K562 (cell line): ENCODE results near the gene C10orf95.
A peak's percentile ranks its signal among the peaks of the same experiment; 100 is the strongest.

Experiments
- FOXP1 ChIP-seq: sonication (generic); formaldehyde crosslinking; IDR thresholded peaks from 2 replicates; pipeline ENCODE4 v1.8.0; 2022; ENCODE audit warnings: mild to moderate bottlenecking, missing genetic modification reagents
- MTA3 ChIP-seq: fragments of 450-650 bp; formaldehyde crosslinking; IDR thresholded peaks from 2 replicates; pipeline ENCODE4 v1.6.1; 2017; ENCODE audit warnings: mild to moderate bottlenecking, borderline replicate concordance
- SMC3 ChIP-seq: conservative IDR thresholded peaks from 2 replicates; pipeline ENCODE4 v1.6.1; 2011; ENCODE audit warnings: low read depth, low read length, improper control_type of control experiment; ENCODE audit not compliant: insufficient read depth
- ZBTB7A ChIP-seq: IDR thresholded peaks from 2 replicates; pipeline ENCODE4 v1.6.1; 2011; ENCODE audit warnings: low read depth, mild to moderate bottlenecking, low read length, moderate library complexity, borderline replicate concordance; ENCODE audit not compliant: control insufficient read depth
- ZNF780A ChIP-seq: fragments of 250-450 bp; sonication (Bioruptor Pico); IDR thresholded peaks from 2 replicates; pipeline ENCODE4 v1.5.0; 2021; ENCODE audit warnings: mild to moderate bottlenecking
- TF ChIP-seq, protein P1 (sequence below), 3 experiments: fragments of 200-800 bp in 1 of 3; fragments of 250-450 bp in 1 of 3; fragments of 450-650 bp in 1 of 3; sonication (Bioruptor Pico) in 1 of 3; sonication (Bioruptor generic) in 1 of 3; formaldehyde crosslinking in 1 of 3; IDR thresholded peaks; 2 replicates each; pipeline versions ENCODE4 v1.6.1 to v1.8.0; 2016 to 2022; ENCODE audit warnings: mild to moderate bottlenecking in 2 of 3, missing genetic modification characterization in 2 of 3, missing compliant biosample characterization in 1 of 3, moderate library complexity in 1 of 3

DNA sequence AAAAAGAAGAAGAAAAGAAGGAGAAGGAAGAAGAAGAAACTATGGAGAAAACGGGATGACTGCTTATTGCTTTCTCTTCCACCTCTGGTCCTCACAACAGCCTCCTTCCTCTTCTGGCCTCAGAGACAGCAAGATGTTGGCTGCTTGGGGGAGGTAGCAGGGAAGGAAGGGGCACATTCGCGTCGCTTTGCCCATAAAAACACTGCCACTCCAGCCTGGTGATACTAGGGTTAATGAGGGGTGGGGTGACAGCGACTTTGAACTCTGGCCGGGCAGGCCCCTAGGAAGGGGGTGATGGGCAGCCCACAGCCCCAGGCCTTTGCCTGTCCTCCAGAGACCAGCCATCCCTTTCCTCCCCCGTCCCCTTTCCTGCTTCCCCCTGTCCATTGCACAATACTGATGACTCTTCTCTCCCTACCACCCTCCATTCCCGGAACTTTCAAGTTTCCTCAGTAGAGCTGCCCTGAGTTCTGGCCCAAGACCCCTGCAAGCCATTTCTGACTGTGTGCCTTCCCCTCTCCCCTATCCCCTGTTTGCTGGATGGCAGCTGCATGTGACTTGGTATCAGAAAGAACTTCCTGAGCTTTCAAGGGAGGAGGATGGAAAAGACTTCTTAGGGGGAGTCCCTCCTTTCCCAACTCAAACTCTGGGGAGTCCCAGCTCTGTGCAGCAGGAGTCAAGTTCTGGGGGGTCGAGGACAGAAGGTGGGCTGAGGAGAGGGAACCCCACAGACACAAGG lies 16.8 kb downstream of the C10orf95 start:
- no peak for TF ChIP-seq FOXP1
- peak; percentile 19; the same call in 1 of the 2 replicates for TF ChIP-seq ZBTB7A
- no peak for TF ChIP-seq SMC3
- no peak for TF ChIP-seq MTA3
- TF ChIP-seq, protein P1, sequence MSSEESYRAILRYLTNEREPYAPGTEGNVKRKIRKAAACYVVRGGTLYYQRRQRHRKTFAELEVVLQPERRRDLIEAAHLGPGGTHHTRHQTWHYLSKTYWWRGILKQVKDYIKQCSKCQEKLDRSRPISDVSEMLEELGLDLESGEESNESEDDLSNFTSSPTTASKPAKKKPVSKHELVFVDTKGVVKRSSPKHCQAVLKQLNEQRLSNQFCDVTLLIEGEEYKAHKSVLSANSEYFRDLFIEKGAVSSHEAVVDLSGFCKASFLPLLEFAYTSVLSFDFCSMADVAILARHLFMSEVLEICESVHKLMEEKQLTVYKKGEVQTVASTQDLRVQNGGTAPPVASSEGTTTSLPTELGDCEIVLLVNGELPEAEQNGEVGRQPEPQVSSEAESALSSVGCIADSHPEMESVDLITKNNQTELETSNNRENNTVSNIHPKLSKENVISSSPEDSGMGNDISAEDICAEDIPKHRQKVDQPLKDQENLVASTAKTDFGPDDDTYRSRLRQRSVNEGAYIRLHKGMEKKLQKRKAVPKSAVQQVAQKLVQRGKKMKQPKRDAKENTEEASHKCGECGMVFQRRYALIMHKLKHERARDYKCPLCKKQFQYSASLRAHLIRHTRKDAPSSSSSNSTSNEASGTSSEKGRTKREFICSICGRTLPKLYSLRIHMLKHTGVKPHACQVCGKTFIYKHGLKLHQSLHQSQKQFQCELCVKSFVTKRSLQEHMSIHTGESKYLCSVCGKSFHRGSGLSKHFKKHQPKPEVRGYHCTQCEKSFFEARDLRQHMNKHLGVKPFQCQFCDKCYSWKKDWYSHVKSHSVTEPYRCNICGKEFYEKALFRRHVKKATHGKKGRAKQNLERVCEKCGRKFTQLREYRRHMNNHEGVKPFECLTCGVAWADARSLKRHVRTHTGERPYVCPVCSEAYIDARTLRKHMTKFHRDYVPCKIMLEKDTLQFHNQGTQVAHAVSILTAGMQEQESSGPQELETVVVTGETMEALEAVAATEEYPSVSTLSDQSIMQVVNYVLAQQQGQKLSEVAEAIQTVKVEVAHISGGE (CRISPR knock-in tag; IDR thresholded peaks at IDR 0.05): no peak
- TF ChIP-seq ZNF780A (CRISPR knock-in tag): no peak
